ENCODE measurements around the gene FITM2.
"Not testable (repeated sequence)": the region's sequence is repeated elsewhere in the genome, so short reads cannot be mapped to it uniquely, and the experiment has no call there.

The FITM2 gene

DNA sequence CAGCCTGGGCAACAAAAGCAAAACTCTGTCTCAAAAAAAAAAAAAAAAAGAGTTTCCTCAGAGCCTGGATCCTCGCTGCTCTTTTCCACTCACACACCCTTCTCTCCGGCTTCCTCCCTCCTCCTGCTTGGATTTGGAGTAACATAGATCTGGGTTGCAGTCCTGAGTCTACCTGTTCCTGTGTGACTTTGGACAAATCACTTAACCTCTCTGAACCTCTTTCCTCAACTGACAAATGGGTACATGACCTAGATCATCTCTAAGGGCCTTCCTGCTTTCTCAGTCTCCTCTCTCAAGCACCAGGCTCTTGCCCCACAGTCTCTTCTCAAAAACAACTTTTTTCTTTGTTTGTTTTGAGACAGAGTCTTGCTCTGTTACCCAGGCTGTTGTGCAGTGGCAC lies 20.2 kb upstream of the FITM2 start:
- DNase-seq (ENCODE audit: low read depth) = no peak

DNA sequence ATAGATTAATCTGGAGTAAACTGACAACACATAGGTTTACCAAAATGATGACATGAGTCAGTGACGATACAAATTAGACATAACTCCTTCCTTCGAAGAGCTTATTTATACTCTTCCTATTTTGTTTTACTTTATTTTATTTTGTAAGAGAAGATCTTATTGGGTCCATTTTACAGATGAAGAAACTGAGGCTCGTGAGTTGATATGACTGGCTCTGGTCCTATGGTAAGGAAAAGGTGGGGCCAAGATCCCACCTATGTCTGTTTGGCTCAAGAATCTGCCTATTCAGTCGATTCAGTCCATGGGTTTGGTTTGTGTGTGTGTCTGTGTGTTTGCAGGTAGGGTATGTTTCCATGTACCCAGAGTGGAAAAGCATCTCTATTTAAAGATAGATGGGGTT lies 17.4 kb upstream of the FITM2 start:
- DNase-seq (ENCODE audit: low read depth) = no peak

DNA sequence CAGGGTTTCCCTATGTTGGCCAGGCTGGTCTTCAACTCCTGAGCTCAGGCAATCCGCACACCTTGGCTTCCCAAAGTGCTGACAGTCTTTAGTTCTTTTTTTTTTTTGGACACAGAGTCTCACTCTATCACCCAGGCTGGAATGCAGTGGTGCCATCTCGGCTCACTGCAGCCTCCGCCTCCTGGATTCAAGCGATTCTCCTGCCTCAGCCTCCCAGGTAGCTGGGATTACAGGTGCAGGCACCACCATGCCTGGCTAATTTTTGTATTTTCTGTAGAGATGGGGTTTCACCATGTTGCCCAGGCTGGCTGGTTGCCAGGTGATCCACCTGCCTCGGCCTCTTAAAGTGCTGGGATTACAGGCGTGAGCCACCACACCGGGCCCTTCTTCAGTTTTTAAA lies 16.7 kb upstream of the FITM2 start:
- not testable (repeated sequence) for DNase-seq (ENCODE audit: low read depth)

DNA sequence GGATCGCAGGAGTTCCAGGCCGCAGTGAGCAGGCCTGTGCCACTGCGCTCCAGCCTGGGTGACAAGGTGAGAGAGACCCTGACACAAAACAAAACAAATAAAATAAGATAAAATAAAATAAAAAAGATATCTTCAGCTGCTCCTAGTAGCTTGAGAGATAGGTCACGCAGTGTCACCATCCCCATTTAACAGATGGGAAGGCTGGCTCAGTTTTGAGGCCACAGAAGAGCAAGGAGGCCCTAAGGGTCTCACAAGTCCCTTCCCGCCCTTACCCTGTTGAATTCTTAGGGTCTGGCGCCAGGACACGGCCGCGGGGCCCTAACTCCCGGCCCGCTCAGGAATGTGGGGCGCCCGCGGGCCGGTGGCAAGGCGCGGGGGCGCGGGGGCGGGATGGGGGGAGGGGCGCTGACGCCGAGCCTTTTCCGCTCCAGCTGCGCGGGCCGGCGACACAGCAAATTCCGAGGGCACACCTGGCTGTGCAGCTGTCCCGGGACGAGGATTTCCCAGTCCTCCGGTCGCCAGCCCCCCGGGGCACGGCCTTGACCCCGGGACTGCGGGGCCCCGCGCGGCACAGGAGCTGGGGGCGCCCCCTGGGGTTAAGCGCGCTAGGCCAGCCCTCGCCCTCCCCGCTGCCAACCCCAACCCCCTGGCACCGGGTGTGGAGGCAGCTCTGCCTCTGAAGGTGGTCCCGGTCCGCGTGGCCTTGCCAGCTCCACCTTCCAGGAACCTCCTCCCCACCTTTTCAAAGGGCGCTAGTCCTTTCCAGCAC lies 15.6 kb upstream of the FITM2 start:
- DNase-seq (ENCODE audit: low read depth) = no peak

GRCh38 chr20:44324343-44324742 lies 13.3 kb upstream of the FITM2 start:
- DNase-seq (ENCODE audit: low read depth) = no peak

GRCh38 chr20:44319839-44320422 lies 8.9 kb upstream of the FITM2 start:
- no peak for DNase-seq (ENCODE audit: low read depth)

DNA sequence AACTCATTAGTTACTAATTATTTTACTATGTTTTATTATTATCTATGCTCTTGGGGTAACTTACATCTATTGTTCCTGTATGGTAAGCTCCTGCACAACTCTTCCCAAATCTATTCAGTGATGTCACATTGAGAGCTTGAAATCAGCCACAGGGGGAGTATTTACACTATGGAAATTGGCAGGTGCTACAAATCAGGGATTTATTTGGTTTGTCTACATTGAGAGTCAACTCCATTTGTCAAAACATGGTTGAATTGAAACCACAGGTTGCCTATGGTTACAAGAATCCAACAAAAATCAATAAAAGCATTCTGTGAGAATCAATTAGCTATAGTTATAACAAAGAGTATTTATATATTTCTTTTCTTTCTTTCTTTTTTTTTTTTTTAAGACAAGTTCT lies 3.9 kb upstream of the FITM2 start:
- no peak for DNase-seq (ENCODE audit: low read depth)

DNA sequence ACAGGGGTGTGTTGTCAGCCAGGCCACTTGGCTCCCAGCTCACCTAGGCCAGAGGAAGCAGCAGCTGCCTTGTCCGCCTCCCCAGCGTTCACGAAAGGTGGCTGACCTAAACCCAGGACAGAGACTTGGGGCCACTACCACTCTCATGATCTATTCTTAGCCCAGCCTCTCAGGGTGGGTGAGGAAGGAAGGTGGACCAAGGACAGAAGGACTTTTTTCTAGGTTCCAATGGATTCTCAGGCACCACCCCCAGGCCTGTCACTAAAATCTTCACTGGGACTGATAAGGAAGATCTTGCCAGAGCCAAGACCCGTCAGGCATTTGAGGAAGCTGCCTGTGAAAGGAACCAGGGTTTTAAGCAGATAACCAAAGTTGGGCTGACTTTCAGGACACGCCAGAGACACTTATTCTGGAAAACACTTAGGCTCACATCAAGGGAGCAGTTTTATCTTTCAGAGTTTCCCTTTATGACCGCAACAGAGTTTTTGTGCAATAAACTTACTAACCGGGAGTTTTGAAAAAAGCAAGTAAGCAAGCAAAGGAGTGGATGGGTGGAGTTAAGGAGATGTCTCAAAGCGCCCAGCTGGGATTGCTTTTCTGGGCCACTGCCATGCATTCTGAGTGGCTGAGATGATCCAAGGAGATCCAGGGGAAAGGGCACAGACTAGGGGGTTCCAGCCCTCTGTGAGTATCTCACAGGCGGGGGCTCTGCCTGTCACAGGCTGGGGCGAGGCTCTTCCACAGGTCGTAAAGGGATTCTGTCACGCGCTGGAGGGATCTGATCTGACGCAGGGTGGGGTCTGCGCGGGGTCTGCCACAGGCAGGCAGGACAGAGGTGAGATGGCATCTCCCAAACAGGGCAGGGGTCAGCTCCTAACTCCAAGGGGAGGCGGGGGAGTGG lies 989 bp downstream of the FITM2 start:
- DNase-seq (ENCODE audit: low read depth) = no peak

DNA sequence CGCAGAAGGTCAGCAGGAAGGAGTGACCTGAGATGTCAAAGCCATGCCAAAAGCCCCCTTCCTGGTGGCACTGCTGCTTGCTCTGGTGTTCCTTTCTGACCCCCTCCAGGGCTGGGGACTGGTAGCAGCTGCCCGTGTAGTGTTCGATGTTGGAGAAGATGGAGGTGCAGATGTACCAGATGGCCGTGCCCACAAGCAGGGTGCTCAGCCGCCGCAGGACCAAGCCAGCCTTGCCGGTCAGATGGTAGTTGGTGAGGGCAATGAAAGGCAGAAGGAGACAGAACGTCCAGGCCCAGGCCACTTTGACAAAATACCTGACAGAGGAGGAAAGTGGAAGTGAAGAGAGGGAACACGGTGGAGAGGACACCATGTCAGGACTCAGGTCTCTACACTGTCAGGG lies 4.1 kb downstream of the FITM2 start:
- DNase-seq (ENCODE audit: low read depth) = no peak

- DNase-seq (ENCODE audit: low read depth) = no peak
Measured at GRCh38 chr20:44304383-44304782, 6.6 kb downstream of the FITM2 start.

DNA sequence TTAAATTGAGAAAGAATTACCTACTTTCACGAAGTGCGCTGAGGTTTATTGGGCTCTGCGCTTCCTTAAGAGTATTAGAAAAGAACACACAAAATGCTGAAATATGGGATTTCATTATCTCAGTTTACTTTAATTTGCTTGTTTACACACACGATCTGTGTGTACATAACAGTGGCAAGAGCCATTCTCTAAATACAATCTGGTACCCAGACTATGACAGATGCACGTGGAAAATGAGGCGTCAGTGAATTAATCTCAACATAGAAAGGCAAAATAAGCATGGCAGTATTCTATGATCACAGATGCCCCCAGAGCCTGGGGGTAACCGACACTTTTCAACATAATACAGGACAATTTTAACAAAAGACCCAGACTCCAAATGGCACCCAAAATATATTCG lies 8.3 kb downstream of the FITM2 start:
- DNase-seq (ENCODE audit: low read depth) = no peak

DNA sequence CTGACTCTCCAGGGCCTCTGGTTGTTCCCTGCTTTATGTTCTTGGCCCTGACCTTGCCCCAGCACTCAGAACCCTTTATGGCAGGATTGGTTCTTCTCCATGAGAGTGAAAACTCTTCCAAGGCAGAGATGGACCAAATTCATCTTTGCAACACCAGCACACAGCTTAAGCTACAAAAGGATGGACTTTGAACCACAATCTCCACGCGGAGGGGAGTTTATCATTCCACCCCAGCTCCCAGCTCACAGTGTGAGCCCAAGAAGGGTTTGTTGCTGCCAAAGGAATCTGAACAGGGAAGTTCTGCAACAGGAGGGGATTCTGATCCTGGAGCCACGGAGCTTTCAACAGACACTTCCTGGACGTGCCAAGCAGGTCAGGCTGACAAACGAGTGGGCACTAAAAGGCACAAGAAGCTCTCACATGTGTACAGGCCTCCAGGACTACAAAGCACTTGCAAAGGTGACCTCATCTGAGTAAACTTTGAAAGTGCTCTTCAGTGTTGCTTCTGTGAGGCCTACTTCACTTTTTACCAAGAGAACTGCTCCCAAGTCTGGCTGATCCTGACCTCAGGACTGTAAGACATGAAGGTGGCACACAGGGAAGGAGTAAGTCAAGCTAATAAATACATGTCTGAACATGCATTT lies 8.9 kb downstream of the FITM2 start:
- DNase-seq (ENCODE audit: low read depth) = no peak

DNA sequence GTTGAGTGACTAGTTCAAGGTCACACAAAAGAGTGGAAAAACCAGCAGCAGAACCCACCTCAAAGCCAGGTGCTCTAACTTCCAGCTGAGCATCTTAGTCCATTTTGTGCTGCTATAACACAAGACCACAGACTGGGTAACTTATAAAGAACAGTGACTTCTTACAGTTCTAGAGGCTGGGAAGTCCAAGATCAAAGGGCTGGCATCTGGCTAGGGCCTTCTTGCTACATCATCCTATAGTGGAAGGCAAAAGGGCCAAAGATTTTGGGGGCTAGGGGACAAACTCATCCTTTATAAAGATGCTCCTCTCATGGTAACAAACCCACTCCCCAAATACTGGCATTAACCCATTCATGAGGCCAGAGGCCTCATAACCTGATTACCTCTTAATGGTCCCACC lies 9.7 kb downstream of the FITM2 start:
- DNase-seq (ENCODE audit: low read depth) = no peak

- not testable (repeated sequence) for DNase-seq (ENCODE audit: low read depth)
Measured at GRCh38 chr20:44299011-44299535, 11.9 kb downstream of the FITM2 start.

DNA sequence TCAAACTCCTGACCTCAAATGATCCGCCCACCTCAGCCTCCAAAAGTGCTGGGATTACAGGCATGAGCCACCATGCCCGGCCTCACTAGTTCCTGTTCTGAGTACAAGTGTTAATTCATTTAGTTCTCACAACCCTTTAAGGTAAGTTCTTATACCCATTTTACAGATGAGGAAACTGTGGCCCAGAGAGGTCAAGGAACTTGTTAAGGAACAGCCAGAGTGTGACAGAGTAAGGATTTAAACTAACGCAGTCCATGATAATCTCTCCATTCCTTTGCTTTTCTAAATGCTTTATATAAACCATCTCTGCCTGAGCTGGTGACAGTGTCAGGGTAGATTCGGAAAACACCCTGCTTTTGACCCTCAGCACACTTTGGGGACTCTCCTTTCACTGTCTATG lies 13.3 kb downstream of the FITM2 start:
- no peak for DNase-seq (ENCODE audit: low read depth)

- no peak for DNase-seq (ENCODE audit: low read depth)
Measured at GRCh38 chr20:44296011-44296410, 15.0 kb downstream of the FITM2 start.

DNA sequence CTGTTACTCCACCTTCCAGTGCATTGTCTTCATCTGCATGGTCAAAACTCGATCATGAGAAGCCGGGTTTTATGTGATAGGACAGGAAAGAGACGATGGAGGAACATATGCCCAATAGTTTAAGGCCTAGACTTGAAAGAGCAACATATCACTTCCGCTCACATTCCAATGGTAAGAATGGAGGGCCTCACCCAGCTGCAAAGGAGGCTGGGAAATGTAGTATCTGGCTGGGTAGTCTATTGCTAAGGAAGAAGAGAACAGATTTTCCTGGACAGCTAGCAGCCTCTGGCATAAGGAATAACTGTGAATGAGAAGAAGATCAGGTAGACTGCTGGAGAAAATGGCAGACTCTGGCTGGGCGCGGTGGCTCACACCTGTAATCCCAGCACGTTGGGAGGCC lies 19.2 kb downstream of the FITM2 start:
- no peak for DNase-seq (ENCODE audit: low read depth)

- DNase-seq (ENCODE audit: low read depth) = no peak
Measured at GRCh38 chr20:44288252-44288651, 22.8 kb downstream of the FITM2 start.

GRCh38 chr20:44287272-44288097 lies 23.5 kb downstream of the FITM2 start:
- DNase-seq (ENCODE audit: low read depth) = no peak

- no peak for DNase-seq (ENCODE audit: low read depth)
Measured at GRCh38 chr20:44284032-44284431, 27.0 kb downstream of the FITM2 start.

GRCh38 chr20:44282192-44282591 lies 28.8 kb downstream of the FITM2 start:
- DNase-seq (ENCODE audit: low read depth) = no peak
